Liver (tissue), 9 donors: ENCODE measurements around the gene RERE. TPM values are rescaled to one million over a fixed set of nuclear protein-coding genes. Genes with fewer than 3 reads are reported as not detected.
"Not testable (repeated sequence)": the region's sequence is repeated elsewhere in the genome, so short reads cannot be mapped to it uniquely, and the experiment has no call there.

ENCODE experiments used
- DNase-seq: peaks from one replicate; pipeline ENCODE4 v3.0.0-alpha.2; 2017; ENCODE audit warnings: low spot score
- H3K27ac ChIP-seq, 2 donors: one replicate each; pipeline ENCODE4 v1.7.0; 2013; ENCODE audit warnings: inconsistent platforms in 2 of 2, low read length in 2 of 2, control low read depth in 1 of 2, low read depth in 1 of 2, mild to moderate bottlenecking in 1 of 2
- H3K27me3 ChIP-seq, 4 donors: one replicate each; pipeline versions ENCODE4 v1.6.1 to v1.7.0; 2013; ENCODE audit warnings: low read length in 3 of 4, inconsistent platforms in 1 of 4, mild to moderate bottlenecking in 1 of 4, moderate library complexity in 1 of 4; ENCODE audit not compliant: control insufficient read depth in 4 of 4, insufficient read depth in 4 of 4
- H3K36me3 ChIP-seq, 4 donors: one replicate each; pipeline versions ENCODE4 v1.6.1 to v1.7.0; 2013; ENCODE audit warnings: low read length in 3 of 4, mild to moderate bottlenecking in 3 of 4, low read depth in 1 of 4, moderate library complexity in 1 of 4; ENCODE audit not compliant: control insufficient read depth in 4 of 4, insufficient read depth in 3 of 4
- H3K4me1 ChIP-seq, 4 donors: one replicate each; pipeline versions ENCODE4 v1.6.1 to v1.7.0; 2013; ENCODE audit warnings: low read length in 3 of 4, mild to moderate bottlenecking in 3 of 4, moderate library complexity in 1 of 4; ENCODE audit not compliant: control insufficient read depth in 4 of 4, insufficient read depth in 4 of 4
- H3K4me3 ChIP-seq, 3 donors: one replicate each; pipeline versions ENCODE4 v1.6.1 to v1.7.0; 2013; ENCODE audit warnings: low read length in 3 of 3, control low read depth in 1 of 3, low read depth in 1 of 3, mild to moderate bottlenecking in 1 of 3
- H3K9ac ChIP-seq, 2 donors: one replicate each; pipeline ENCODE4 v1.7.0; 2013; ENCODE audit warnings: low read length in 2 of 2, mild to moderate bottlenecking in 2 of 2, moderate library complexity in 2 of 2, control low read depth in 1 of 2, low read depth in 1 of 2
- H3K9me3 ChIP-seq, 4 donors: one replicate each; pipeline versions ENCODE4 v1.6.1 to v1.7.0; 2013; ENCODE audit warnings: low read length in 3 of 4; ENCODE audit not compliant: control insufficient read depth in 4 of 4
- ATF3 ChIP-seq: IDR thresholded peaks from 2 replicates; pipeline ENCODE4 v1.6.1; 2016; ENCODE audit warnings: antibody characterized with exemption
- EGR1 ChIP-seq, 2 donors: IDR thresholded peaks; 2 replicates each; pipeline ENCODE4 v1.6.1; 2016 to 2018; ENCODE audit warnings: antibody characterized with exemption in 2 of 2, low read depth in 2 of 2
- FOXA1 ChIP-seq: IDR thresholded peaks from 2 replicates; pipeline ENCODE4 v1.6.1; 2016; ENCODE audit warnings: antibody characterized with exemption
- FOXA2 ChIP-seq: IDR thresholded peaks from 2 replicates; pipeline ENCODE4 v1.6.1; 2016; ENCODE audit warnings: antibody characterized with exemption
- GABPA ChIP-seq, 2 donors: IDR thresholded peaks in 1 of 2; conservative IDR thresholded peaks in 1 of 2; 2 replicates each; pipeline ENCODE4 v1.6.1; 2016; ENCODE audit warnings: antibody characterized with exemption in 2 of 2, mild to moderate bottlenecking in 1 of 2, moderate library complexity in 1 of 2
- HNF4A ChIP-seq, 2 donors: conservative IDR thresholded peaks; 2 replicates each; pipeline ENCODE4 v1.6.1; 2016; ENCODE audit warnings: antibody characterized with exemption in 2 of 2, mild to moderate bottlenecking in 2 of 2
- HNF4G ChIP-seq: IDR thresholded peaks from 2 replicates; pipeline ENCODE4 v1.6.1; 2016; ENCODE audit warnings: antibody characterized with exemption
- JUND ChIP-seq, 2 donors: IDR thresholded peaks; 2 replicates each; pipeline ENCODE4 v1.6.1; 2016; ENCODE audit warnings: antibody characterized with exemption in 2 of 2
- NR2F2 ChIP-seq: IDR thresholded peaks from 2 replicates; pipeline ENCODE4 v1.6.1; 2016; ENCODE audit warnings: antibody characterized with exemption
- RAD21 ChIP-seq, 2 donors: IDR thresholded peaks; 2 replicates each; pipeline ENCODE4 v1.6.1; 2016; ENCODE audit warnings: antibody characterized with exemption in 2 of 2, mild to moderate bottlenecking in 2 of 2
- RXRA ChIP-seq, 2 donors: IDR thresholded peaks; 2 replicates each; pipeline ENCODE4 v1.6.1; 2017 to 2018; ENCODE audit warnings: antibody characterized with exemption in 2 of 2, mild to moderate bottlenecking in 1 of 2
- SP1 ChIP-seq: IDR thresholded peaks from 2 replicates; pipeline ENCODE4 v1.6.1; 2018; ENCODE audit warnings: antibody characterized with exemption, mild to moderate bottlenecking
- TAF1 ChIP-seq: conservative IDR thresholded peaks from 2 replicates; pipeline ENCODE4 v1.6.1; 2016; ENCODE audit warnings: antibody characterized with exemption, mild to moderate bottlenecking
- YY1 ChIP-seq: IDR thresholded peaks from 2 replicates; pipeline ENCODE4 v1.6.1; 2016; ENCODE audit warnings: antibody characterized with exemption, mild to moderate bottlenecking
- WGBS: extraction: QIAGEN DNeasy Blood & Tissue Kit; methylation state at CpG from one replicate; pipeline ENCODE4 v1.1.7; 2013; 5-methylcytosine and 5-hydroxymethylcytosine counted together
- polyA plus RNA-seq, 2 donors: library from polyadenylated mRNA; stranded (reverse) in 1 of 2; unstranded in 1 of 2; fragments of 200-250 nt in 1 of 2; fragments of >200 nt in 1 of 2; fragmentation: Nextera tagmentation in 1 of 2; extraction: Ambion mirVana in 1 of 2; gene quantifications; one replicate each; pipeline versions ENCODE4 v1.2.1 to v1.2.3, GENCODE V29; 2013 to 2015
- total RNA-seq, 2 donors: library from RNA; depleted of rRNA; stranded (reverse); fragments of >200 nt; gene quantifications; one replicate each; pipeline ENCODE4 v1.2.3, GENCODE V29; 2014
- TF ChIP-seq, protein P1 (sequence below): IDR thresholded peaks from 2 replicates; pipeline ENCODE4 v1.6.1; 2016; ENCODE audit warnings: antibody characterized with exemption
- TF ChIP-seq, protein P2 (sequence below): fragments of 150-350 bp; IDR thresholded peaks from 2 replicates; pipeline ENCODE4 v1.5.1; 2017; ENCODE audit warnings: improper control_type of control experiment, low read depth, low read length; ENCODE audit not compliant: missing input control
- TF ChIP-seq, protein P3 (sequence below): IDR thresholded peaks from 2 replicates; pipeline ENCODE4 v1.6.1; 2016; ENCODE audit warnings: antibody characterized with exemption, mild to moderate bottlenecking
- TF ChIP-seq, protein P4 (sequence below): IDR thresholded peaks from 2 replicates; pipeline ENCODE4 v1.6.1; 2016; ENCODE audit warnings: antibody characterized with exemption
- donor health status: healthy.
- donor health status: healthy.
- donor health status: healthy.
- donor health status: healthy.
- donor health status: healthy.

RERE gene
- total and polyA plus RNA-seq, 4 donors, result 9.8 to 49.1 (median 24.8) TPM

DNA sequence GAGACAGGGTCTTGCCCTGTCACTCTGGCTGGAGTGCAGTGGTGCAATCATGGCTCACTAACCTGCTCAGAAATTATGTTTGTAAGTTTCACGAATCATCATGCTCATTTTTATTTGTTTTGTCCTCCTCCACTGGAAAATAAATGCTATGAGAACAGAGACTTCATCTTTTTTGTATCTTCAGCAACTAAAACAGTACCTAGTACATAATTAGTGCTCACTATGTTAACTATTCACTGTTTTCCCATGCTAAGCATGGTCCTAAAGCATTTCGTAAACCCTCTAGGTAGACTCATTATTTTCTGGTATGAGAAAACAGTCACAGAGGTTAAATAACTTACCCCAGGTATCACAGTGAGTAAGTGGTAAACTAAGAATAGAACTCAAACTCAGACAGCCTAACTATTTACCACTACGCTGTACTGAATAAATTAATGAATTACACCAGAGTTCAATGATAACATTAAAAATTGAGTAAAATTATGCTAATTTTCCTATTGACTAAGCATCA is 118.4 kb downstream of the RERE start:
- TF ChIP-seq TAF1, result no peak
- TF ChIP-seq FOXA1, result no peak
- no peak for TF ChIP-seq RAD21 (IDR thresholded peaks at IDR 0.05)
- no peak for TF ChIP-seq FOXA2
- no peak for TF ChIP-seq HNF4G
- no peak for TF ChIP-seq EGR1 (IDR thresholded peaks at IDR 0.05; ENCODE audit: low read depth in 2 of 2)
- TF ChIP-seq JUND (IDR thresholded peaks at IDR 0.05), result no peak
- no peak for TF ChIP-seq SP1
- TF ChIP-seq YY1, result no peak
- TF ChIP-seq, protein P1, sequence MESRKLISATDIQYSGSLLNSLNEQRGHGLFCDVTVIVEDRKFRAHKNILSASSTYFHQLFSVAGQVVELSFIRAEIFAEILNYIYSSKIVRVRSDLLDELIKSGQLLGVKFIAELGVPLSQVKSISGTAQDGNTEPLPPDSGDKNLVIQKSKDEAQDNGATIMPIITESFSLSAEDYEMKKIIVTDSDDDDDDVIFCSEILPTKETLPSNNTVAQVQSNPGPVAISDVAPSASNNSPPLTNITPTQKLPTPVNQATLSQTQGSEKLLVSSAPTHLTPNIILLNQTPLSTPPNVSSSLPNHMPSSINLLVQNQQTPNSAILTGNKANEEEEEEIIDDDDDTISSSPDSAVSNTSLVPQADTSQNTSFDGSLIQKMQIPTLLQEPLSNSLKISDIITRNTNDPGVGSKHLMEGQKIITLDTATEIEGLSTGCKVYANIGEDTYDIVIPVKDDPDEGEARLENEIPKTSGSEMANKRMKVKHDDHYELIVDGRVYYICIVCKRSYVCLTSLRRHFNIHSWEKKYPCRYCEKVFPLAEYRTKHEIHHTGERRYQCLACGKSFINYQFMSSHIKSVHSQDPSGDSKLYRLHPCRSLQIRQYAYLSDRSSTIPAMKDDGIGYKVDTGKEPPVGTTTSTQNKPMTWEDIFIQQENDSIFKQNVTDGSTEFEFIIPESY, result no peak
- TF ChIP-seq GABPA (IDR thresholded peaks at IDR 0.05 in 1 of 2, conservative IDR thresholded peaks at IDR 0.05 in 1 of 2), result no peak
- no peak for TF ChIP-seq RXRA (IDR thresholded peaks at IDR 0.05)
- WGBS, result 76% methylated on average over 3 of the region's 3 CpGs
- Histone ChIP-seq H3K4me1 (peaks cover 2 to 23% (median 19%) of the 10 kb centered on the region in 4 donors), H3K9ac (no peak overlapping the region), H3K9me3 (no peaks in the 10 kb centered on the region), H3K27ac (no peak overlapping the region), H3K27me3 (no peaks in the 10 kb centered on the region), H3K4me3 (no peak overlapping the region), H3K36me3 (no peaks in the 10 kb centered on the region)
- DNase-seq, result no peak

GRCh38 chr1:8698012-8698630 is 119.3 kb downstream of the RERE start:
- H3K36me3 ChIP-seq, result no peaks in the 10 kb centered on the region
- H3K4me3 ChIP-seq, result no peak overlapping the region
- WGBS, result 90% methylated on average over 3 of the region's 3 CpGs
- H3K9ac ChIP-seq, result no peak overlapping the region
- DNase-seq, result no peak
- H3K4me1 ChIP-seq, result peaks cover 2 to 23% (median 15%) of the 10 kb centered on the region in 4 donors
- no peak overlapping the region for H3K27ac ChIP-seq
- TF ChIP-seq NR2F2 (no peak), FOXA1 (no peak), SP1 (no peak), HNF4A (conservative IDR thresholded peaks at IDR 0.05) (no peak), GABPA (IDR thresholded peaks at IDR 0.05 in 1 of 2, conservative IDR thresholded peaks at IDR 0.05 in 1 of 2) (no peak), RXRA (IDR thresholded peaks at IDR 0.05) (no peak), HNF4G (no peak), EGR1 (IDR thresholded peaks at IDR 0.05; ENCODE audit: low read depth in 2 of 2) (no peak), RAD21 (IDR thresholded peaks at IDR 0.05) (no peak), ATF3 (no peak), YY1 (no peak), JUND (IDR thresholded peaks at IDR 0.05) (no peak), TAF1 (no peak), FOXA2 (no peak)
- TF ChIP-seq, protein P2, sequence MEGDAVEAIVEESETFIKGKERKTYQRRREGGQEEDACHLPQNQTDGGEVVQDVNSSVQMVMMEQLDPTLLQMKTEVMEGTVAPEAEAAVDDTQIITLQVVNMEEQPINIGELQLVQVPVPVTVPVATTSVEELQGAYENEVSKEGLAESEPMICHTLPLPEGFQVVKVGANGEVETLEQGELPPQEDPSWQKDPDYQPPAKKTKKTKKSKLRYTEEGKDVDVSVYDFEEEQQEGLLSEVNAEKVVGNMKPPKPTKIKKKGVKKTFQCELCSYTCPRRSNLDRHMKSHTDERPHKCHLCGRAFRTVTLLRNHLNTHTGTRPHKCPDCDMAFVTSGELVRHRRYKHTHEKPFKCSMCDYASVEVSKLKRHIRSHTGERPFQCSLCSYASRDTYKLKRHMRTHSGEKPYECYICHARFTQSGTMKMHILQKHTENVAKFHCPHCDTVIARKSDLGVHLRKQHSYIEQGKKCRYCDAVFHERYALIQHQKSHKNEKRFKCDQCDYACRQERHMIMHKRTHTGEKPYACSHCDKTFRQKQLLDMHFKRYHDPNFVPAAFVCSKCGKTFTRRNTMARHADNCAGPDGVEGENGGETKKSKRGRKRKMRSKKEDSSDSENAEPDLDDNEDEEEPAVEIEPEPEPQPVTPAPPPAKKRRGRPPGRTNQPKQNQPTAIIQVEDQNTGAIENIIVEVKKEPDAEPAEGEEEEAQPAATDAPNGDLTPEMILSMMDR, result no peak
- TF ChIP-seq, protein P3, sequence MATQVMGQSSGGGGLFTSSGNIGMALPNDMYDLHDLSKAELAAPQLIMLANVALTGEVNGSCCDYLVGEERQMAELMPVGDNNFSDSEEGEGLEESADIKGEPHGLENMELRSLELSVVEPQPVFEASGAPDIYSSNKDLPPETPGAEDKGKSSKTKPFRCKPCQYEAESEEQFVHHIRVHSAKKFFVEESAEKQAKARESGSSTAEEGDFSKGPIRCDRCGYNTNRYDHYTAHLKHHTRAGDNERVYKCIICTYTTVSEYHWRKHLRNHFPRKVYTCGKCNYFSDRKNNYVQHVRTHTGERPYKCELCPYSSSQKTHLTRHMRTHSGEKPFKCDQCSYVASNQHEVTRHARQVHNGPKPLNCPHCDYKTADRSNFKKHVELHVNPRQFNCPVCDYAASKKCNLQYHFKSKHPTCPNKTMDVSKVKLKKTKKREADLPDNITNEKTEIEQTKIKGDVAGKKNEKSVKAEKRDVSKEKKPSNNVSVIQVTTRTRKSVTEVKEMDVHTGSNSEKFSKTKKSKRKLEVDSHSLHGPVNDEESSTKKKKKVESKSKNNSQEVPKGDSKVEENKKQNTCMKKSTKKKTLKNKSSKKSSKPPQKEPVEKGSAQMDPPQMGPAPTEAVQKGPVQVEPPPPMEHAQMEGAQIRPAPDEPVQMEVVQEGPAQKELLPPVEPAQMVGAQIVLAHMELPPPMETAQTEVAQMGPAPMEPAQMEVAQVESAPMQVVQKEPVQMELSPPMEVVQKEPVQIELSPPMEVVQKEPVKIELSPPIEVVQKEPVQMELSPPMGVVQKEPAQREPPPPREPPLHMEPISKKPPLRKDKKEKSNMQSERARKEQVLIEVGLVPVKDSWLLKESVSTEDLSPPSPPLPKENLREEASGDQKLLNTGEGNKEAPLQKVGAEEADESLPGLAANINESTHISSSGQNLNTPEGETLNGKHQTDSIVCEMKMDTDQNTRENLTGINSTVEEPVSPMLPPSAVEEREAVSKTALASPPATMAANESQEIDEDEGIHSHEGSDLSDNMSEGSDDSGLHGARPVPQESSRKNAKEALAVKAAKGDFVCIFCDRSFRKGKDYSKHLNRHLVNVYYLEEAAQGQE, result no peak
- TF ChIP-seq, protein P4, sequence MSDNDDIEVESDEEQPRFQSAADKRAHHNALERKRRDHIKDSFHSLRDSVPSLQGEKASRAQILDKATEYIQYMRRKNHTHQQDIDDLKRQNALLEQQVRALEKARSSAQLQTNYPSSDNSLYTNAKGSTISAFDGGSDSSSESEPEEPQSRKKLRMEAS, result no peak
- TF ChIP-seq, protein P1, result no peak
- no peaks in the 10 kb centered on the region for H3K27me3 ChIP-seq
- H3K9me3 ChIP-seq, result no peaks in the 10 kb centered on the region

GRCh38 chr1:8695442-8695841 is 122.0 kb downstream of the RERE start:
- H3K4me3 ChIP-seq, H3K27me3 ChIP-seq, DNase-seq, H3K36me3 ChIP-seq, H3K9ac ChIP-seq, H3K9me3 ChIP-seq, H3K4me1 ChIP-seq, H3K27ac ChIP-seq: not testable (repeated sequence)
- WGBS, result 97% methylated on average over 4 of the region's 4 CpGs
